HTERT RPE-1 (cell line): ENCODE data around the gene EGF.
"Not testable (repeated sequence)": the region's sequence is repeated elsewhere in the genome, so short reads cannot be mapped to it uniquely, and the experiment has no call there.

Experiments used
- in situ Hi-C: fragments of 300-500 bp; cut with MboI; formaldehyde crosslinking; loops from 4 replicates; pipeline ENCODE4 v1.14.3; 2020; ENCODE audit warnings: low sequenced_read_pairs

Gene EGF

DNA sequence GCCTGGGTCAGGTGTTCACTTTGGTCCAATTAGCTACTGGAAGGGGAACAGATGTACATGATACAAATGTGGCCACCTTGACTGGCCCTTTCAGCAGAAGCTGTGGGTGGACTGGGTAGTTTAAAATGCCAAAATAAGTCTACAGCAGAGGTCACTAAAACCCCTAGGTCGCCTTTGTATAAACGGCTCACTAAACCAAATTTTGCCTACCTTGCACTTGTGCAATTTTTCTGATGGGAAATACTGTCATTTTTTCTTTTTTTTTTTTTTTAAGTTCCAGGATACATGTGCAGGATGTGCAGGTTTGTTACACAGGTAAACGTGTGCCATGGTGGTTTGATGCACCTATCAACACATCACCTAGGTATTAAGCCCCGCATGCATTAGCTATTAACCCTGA lies 109.8 kb downstream of the EGF start:
- in situ Hi-C loops: loop anchor here (25.0 kb wide), 1 partner anchor 490 kb away; no protein-coding TSS in a partner anchor

GRCh38 chr4:110025056-110025455 lies 112.4 kb downstream of the EGF start:
- in situ Hi-C loops: no loop called here

- in situ Hi-C loops: no loop called here
Observed at GRCh38 chr4:110025718-110026117, 113.0 kb downstream of the EGF start.

GRCh38 chr4:110032603-110033002 lies 119.9 kb downstream of the EGF start:
- in situ Hi-C loops: no loop called here

GRCh38 chr4:110033355-110034025 lies 120.8 kb downstream of the EGF start:
- in situ Hi-C loops: no loop called here

- in situ Hi-C loops: no loop called here
Observed at GRCh38 chr4:110034026-110034393, 121.3 kb downstream of the EGF start.

GRCh38 chr4:110039164-110039563 lies 126.5 kb downstream of the EGF start:
- in situ Hi-C loops: not testable (repeated sequence)

DNA sequence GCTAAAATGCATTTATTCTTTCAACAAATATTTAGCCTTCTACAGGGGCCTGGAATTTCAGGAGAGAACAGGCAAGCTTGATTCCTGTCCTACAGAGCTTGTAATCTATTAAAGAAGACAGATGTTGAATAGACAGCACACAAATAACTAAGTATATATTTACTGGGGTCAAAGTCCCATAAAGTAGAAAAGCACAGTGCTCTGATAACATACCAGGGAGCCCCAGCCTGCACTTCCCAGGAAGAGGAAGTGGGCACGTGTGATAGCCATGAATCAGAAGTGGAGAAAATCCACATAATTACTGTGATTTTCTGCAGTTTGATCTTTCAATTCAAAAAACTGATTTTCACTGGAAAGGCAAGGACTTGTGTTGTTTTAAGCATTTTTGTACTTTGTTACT lies 129.1 kb downstream of the EGF start:
- in situ Hi-C loops: no loop called here

DNA sequence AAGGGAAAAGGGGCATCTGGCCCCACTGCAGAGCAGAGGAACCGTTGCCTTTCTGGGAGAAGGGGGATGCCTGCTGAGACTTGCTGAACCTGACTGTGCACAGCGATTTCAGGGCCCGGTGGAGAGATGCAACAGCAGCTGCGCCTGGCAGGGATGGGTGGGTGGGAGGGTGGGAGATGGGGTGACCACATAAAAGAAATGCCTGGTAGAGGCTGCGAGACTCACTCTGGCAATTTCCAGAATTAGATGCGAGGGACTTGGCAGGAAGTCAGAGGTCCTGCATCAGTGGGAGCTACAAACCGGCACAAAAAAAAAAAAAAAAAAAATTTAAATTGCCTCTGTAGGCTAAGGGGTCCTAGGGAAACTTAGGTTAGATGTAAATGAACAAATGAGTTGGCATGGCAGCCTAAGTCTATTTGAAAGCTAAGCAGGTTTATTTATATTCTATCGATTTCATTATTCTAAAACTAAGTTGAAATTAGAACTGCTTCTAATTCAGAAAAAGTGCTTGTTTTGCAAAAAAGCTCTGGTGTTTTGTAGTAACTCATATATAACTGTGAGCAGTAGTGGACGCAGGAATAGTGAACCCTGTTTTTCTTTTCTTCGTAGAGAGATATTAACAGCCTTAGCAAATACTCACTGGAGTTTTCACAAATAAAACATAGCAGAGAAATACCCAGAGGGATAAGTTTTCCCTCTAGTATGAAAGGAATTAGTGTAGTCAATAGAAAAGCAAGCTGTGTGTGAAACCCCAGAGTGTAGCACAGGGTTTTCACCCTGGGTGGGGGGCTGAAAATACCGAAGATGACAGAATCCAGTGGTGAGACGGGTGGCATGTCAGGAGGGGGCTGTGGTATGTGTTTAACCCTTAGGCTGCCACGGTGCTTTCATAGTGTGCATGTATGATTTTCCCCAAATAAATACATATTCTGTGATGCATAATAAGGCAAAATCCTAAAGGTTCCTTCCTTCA lies 130.1 kb downstream of the EGF start:
- in situ Hi-C loops: no loop called here

- in situ Hi-C loops: no loop called here
Observed at GRCh38 chr4:110046588-110047049, 133.9 kb downstream of the EGF start.

DNA sequence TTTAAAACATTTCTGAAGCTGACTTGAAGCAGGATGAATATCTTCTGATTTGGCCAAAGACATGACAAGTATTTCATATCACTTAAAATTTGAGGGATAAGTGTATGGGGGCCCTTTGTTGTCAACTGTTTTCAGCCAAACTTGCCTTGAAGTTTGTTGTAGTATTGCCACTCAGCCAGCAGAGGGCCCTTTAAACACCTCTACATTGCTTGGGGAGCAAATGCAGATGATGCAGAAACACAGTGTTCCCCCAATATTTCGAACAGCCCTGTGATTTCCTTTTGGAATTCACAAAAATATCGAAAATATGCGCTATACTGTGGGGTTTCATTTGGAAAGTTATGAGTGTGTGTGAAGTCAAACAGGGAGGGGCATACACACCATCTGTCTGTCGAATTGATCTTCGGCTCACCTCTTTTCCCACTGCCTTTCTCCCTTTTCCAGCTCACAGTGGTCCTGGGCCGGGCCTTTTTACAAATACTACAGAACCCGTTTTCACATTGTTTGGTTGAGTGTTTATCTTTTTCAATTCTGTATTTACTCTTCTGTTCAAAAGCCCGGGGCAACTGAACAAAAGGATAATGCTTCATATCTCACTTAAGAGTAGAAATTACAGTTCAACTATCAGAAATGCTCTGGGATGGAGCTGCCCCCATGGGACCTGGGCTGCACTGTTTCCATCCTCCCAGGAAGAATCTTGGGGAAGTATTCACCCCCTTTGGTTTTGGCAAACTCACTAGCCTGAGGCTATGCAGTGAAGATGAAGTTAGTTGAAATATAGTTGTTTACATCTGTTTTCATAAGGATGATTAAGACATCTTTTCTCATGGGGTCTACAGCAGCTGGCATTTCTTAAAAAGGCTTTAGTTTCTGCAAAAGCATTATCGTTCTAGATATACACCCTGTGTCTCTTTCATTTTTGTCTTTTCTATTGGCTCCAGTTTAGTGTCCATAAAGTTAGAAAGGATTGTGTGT lies 137.6 kb downstream of the EGF start:
- in situ Hi-C loops: no loop called here

- in situ Hi-C loops: no loop called here
Observed at GRCh38 chr4:110055158-110055768, 142.6 kb downstream of the EGF start.

- in situ Hi-C loops: no loop called here
Observed at GRCh38 chr4:110058677-110059076, 146.0 kb downstream of the EGF start.

GRCh38 chr4:110059556-110060191 lies 147.0 kb downstream of the EGF start:
- in situ Hi-C loops: no loop called here

DNA sequence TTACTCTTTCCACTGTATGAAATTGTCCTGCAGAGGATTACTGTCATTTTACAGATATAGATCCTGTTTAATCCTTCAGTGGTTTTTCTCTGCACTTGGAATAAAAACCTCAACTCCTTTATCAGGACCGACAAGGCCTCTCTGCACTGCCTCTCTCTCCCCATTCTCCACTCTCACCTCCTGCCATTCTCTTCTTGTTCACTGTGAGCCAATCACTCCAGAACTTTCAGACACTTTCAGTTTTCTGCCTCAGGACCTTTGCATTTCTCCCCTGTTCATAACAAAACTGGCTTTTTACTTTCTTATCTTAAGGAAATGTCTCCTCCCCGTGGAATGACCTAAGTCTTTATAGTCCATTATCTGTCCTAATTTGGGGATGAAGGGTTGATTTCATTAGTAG lies 148.4 kb downstream of the EGF start:
- in situ Hi-C loops: no loop called here
